ENCODE measurements around the gene MMP15.

MMP15 gene

DNA sequence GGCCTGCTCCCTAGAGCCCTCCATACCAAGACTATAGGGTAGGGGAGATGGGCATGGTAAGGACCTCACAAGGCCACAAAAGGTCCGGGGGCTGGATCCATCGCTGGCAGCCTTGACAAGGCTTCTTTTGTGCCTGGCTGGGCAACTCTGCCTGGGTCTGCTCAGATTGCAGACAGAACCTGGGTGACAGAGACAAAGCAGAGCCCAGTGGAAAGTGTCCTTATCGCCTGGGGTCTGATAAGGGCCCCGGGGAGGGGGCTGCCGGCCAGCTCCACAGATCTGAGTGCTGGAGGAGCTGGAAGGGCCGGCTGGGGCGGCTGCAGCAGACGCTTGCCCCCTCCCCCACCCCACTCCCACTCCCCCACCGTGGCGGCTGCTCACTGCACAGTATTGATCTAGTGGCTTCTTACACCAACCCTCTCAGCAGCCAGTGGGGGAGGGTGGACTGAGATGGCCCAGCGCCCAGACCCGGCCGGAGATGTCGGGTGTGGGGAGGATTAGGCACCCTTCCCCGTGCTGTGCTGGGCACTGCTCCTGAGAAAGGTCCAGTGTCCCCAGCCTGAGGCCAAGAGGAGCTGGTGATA, 7.2 kb downstream of the MMP15 start:
- no peak overlapping the region for H3K4me2 ChIP-seq (ENCODE audit: insufficient read depth, low read length)
- H3K4me3 ChIP-seq (ENCODE audit: low read depth in 1 of 2, low read length in 2 of 2) = no peak overlapping the region
- H3K79me2 ChIP-seq (ENCODE audit: insufficient read depth, low read length) = no peaks in the 10 kb centered on the region
- H3K36me3 ChIP-seq (ENCODE audit: insufficient read depth, low read length) = no peaks in the 10 kb centered on the region
- no peak overlapping the region for H3K27ac ChIP-seq (ENCODE audit: low read length)
- TF ChIP-seq, protein P1, sequence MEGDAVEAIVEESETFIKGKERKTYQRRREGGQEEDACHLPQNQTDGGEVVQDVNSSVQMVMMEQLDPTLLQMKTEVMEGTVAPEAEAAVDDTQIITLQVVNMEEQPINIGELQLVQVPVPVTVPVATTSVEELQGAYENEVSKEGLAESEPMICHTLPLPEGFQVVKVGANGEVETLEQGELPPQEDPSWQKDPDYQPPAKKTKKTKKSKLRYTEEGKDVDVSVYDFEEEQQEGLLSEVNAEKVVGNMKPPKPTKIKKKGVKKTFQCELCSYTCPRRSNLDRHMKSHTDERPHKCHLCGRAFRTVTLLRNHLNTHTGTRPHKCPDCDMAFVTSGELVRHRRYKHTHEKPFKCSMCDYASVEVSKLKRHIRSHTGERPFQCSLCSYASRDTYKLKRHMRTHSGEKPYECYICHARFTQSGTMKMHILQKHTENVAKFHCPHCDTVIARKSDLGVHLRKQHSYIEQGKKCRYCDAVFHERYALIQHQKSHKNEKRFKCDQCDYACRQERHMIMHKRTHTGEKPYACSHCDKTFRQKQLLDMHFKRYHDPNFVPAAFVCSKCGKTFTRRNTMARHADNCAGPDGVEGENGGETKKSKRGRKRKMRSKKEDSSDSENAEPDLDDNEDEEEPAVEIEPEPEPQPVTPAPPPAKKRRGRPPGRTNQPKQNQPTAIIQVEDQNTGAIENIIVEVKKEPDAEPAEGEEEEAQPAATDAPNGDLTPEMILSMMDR (IDR thresholded peaks at IDR 0.05; ENCODE audit: borderline replicate concordance, extremely low read depth, low read length, poor library complexity, severe bottlenecking) = no peak
- no peak for TF ChIP-seq EZH2 (IDR thresholded peaks at IDR 0.05; ENCODE audit: borderline replicate concordance, low read depth, low read length, severe bottlenecking)
- no peaks in the 10 kb centered on the region for H3K4me1 ChIP-seq (ENCODE audit: insufficient read depth, low read length)
- no peak overlapping the region for H3K9ac ChIP-seq (ENCODE audit: low read depth, low read length)
- no peak for ATAC-seq (ENCODE audit: insufficient read depth, low read depth)
- no peak for DNase-seq
- H2AFZ ChIP-seq (ENCODE audit: low read depth, low read length) = no peak overlapping the region
- H4K20me1 ChIP-seq (ENCODE audit: insufficient read depth, low read length) = no peaks in the 10 kb centered on the region; the same call in 1 of the 2 replicates
- H3K27me3 ChIP-seq (ENCODE audit: insufficient read depth, low read length, poor library complexity) = no peaks in the 10 kb centered on the region
- H3K9me3 ChIP-seq (ENCODE audit: insufficient read depth, low read length, severe bottlenecking) = no peaks in the 10 kb centered on the region

DNA sequence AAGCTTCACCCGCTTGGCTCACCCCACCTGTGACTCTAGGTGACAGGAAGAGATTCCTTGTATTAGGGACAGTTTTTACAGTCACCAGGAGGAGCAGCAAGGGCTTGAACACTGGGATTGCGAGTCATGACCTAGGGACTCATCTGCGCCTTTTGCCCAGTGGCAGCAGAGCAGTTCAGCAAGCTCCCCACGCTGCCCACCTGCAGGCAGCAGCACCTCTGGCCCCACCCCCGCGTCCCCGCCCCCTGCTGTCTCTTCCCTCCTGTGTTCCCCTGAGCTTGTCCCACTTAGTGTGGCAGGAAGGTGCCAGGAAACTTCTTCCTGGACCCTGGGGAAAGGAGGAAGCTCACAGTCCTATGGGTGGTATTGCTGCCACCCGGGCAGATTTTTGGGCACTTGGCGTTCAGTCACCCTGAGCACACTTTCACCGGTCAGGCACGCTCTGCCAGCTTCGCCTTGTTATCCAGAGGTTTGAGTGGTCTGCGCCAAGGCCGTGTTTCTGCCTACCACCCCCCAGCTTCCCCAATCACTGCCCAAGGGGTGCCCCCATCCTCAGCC, 8.7 kb downstream of the MMP15 start:
- no peaks in the 10 kb centered on the region for H3K79me2 ChIP-seq (ENCODE audit: insufficient read depth, low read length)
- H3K36me3 ChIP-seq (ENCODE audit: insufficient read depth, low read length) = no peaks in the 10 kb centered on the region
- ATAC-seq (ENCODE audit: insufficient read depth, low read depth) (no peak), DNase-seq (no peak)
- H3K4me3 ChIP-seq (ENCODE audit: low read depth in 1 of 2, low read length in 2 of 2) = no peak overlapping the region
- H3K27ac ChIP-seq (ENCODE audit: low read length) = no peak overlapping the region
- no peak overlapping the region for H2AFZ ChIP-seq (ENCODE audit: low read depth, low read length)
- no peaks in the 10 kb centered on the region for H3K9me3 ChIP-seq (ENCODE audit: insufficient read depth, low read length, severe bottlenecking)
- no peak overlapping the region for H3K9ac ChIP-seq (ENCODE audit: low read depth, low read length)
- no peaks in the 10 kb centered on the region for H3K27me3 ChIP-seq (ENCODE audit: insufficient read depth, low read length, poor library complexity)
- no peak overlapping the region for H3K4me2 ChIP-seq (ENCODE audit: insufficient read depth, low read length)
- no peaks in the 10 kb centered on the region for H3K4me1 ChIP-seq (ENCODE audit: insufficient read depth, low read length)
- H4K20me1 ChIP-seq (ENCODE audit: insufficient read depth, low read length) = no peaks in the 10 kb centered on the region; the same call in 1 of the 2 replicates
- TF ChIP-seq EZH2 (IDR thresholded peaks at IDR 0.05; ENCODE audit: borderline replicate concordance, low read depth, low read length, severe bottlenecking) = no peak
- TF ChIP-seq, protein P1 (IDR thresholded peaks at IDR 0.05; ENCODE audit: borderline replicate concordance, extremely low read depth, low read length, poor library complexity, severe bottlenecking) = no peak

DNA sequence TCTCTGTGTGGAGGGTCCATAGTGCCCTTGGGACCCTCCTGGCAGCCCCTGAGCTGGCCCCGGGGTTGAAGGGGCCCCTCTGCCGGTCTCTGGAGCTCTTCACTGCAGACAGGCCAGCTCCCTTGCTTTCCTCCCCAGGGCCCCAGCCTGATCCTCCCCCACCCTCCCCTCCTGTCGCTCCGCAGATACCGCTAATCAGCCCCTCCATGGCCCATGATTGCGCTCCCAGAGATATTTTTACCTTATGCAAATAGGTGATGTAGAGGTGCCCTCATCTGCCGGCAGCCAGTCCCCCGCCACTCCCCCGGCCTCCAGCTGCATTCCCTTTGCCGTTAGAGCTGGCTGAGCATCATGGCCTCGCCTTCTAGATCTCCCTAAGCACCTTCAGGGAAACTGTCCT, 9.2 kb downstream of the MMP15 start:
- no peaks in the 10 kb centered on the region for H3K27me3 ChIP-seq (ENCODE audit: insufficient read depth, low read length, poor library complexity)
- H3K4me3 ChIP-seq (ENCODE audit: low read depth in 1 of 2, low read length in 2 of 2) = no peak overlapping the region
- no peak overlapping the region for H3K4me2 ChIP-seq (ENCODE audit: insufficient read depth, low read length)
- TF ChIP-seq, protein P1 (IDR thresholded peaks at IDR 0.05; ENCODE audit: borderline replicate concordance, extremely low read depth, low read length, poor library complexity, severe bottlenecking) = no peak
- no peak for TF ChIP-seq EZH2 (IDR thresholded peaks at IDR 0.05; ENCODE audit: borderline replicate concordance, low read depth, low read length, severe bottlenecking)
- H4K20me1 ChIP-seq (ENCODE audit: insufficient read depth, low read length) = no peaks in the 10 kb centered on the region; the same call in 1 of the 2 replicates
- DNase-seq (no peak), ATAC-seq (ENCODE audit: insufficient read depth, low read depth) (no peak)
- no peaks in the 10 kb centered on the region for H3K79me2 ChIP-seq (ENCODE audit: insufficient read depth, low read length)
- H3K27ac ChIP-seq (ENCODE audit: low read length) = no peak overlapping the region
- H3K4me1 ChIP-seq (ENCODE audit: insufficient read depth, low read length) = no peaks in the 10 kb centered on the region
- no peak overlapping the region for H2AFZ ChIP-seq (ENCODE audit: low read depth, low read length)
- no peaks in the 10 kb centered on the region for H3K36me3 ChIP-seq (ENCODE audit: insufficient read depth, low read length)
- H3K9ac ChIP-seq (ENCODE audit: low read depth, low read length) = no peak overlapping the region
- H3K9me3 ChIP-seq (ENCODE audit: insufficient read depth, low read length, severe bottlenecking) = no peaks in the 10 kb centered on the region

All from DND-41 (cell line).